SJSA1 (cell line): ENCODE measurements around the gene KDM2A. TPM values are rescaled to one million over a fixed set of nuclear protein-coding genes. Genes with fewer than 3 reads are reported as not detected.
A peak's percentile ranks its signal among the peaks of the same experiment; 100 is the strongest.

Experiments used
- DNase-seq, 2 experiments: peaks; one replicate each; pipeline ENCODE4 v3.0.0-alpha.2; 2015 to 2020; ENCODE audit warnings: low spot score in 2 of 2, low read depth in 1 of 2
- H3K27ac ChIP-seq: fragments of 250-450 bp; sonication (Bioruptor Pico); 2 replicates; pipeline ENCODE4 v1.5.1; 2020; ENCODE audit warnings: mild to moderate bottlenecking, moderate library complexity
- H3K27me3 ChIP-seq: fragments of 250-450 bp; sonication (Bioruptor Pico); replicated peaks from 2 replicates; pipeline ENCODE4 v1.5.1; 2020; ENCODE audit warnings: mild to moderate bottlenecking, moderate library complexity
- H3K36me3 ChIP-seq: fragments of 250-450 bp; sonication (Bioruptor Pico); 2 replicates; pipeline ENCODE4 v1.5.1; 2020; ENCODE audit warnings: mild to moderate bottlenecking
- H3K4me1 ChIP-seq: fragments of 250-450 bp; sonication (Bioruptor Pico); replicated peaks from 2 replicates; pipeline ENCODE4 v1.6.1; 2021; ENCODE audit warnings: mild to moderate bottlenecking
- H3K4me3 ChIP-seq: fragments of 250-450 bp; sonication (Bioruptor Pico); 2 replicates; pipeline ENCODE4 v1.5.1; 2020; ENCODE audit warnings: mild to moderate bottlenecking
- H3K9me3 ChIP-seq: fragments of 250-450 bp; sonication (Bioruptor Pico); replicated peaks from 2 replicates; pipeline ENCODE4 v1.5.1; 2020; ENCODE audit warnings: mild to moderate bottlenecking
- total RNA-seq: library from RNA; depleted of rRNA; stranded (reverse); fragments of >200 nt; shearing (Covaris generic); gene quantifications from 2 replicates; pipeline ENCODE4 v1.2.3, GENCODE V29; 2014

KDM2A gene
- total RNA-seq, 1 experiment from 2014 or later, result 41.2 TPM

GRCh38 chr11:67292671-67293070 lies 173.6 kb downstream of the KDM2A start:
- H3K9me3 ChIP-seq, result peaks cover 12% of the 10 kb centered on the region
- no peak overlapping the region for H3K4me3 ChIP-seq
- H3K27me3 ChIP-seq, result no peaks in the 10 kb centered on the region
- peaks cover 27% of the 10 kb centered on the region for H3K4me1 ChIP-seq
- no peak for DNase-seq
- no peak overlapping the region for H3K27ac ChIP-seq
- H3K36me3 ChIP-seq, result peaks cover 84% of the 10 kb centered on the region

GRCh38 chr11:67293090-67293489 lies 174.0 kb downstream of the KDM2A start:
- Histone ChIP-seq H3K4me3 (no peak overlapping the region), H3K36me3 (peaks cover 80% of the 10 kb centered on the region), H3K27me3 (no peaks in the 10 kb centered on the region), H3K9me3 (peaks cover 12% of the 10 kb centered on the region), H3K4me1 (peaks cover 23% of the 10 kb centered on the region), H3K27ac (no peak overlapping the region)
- DNase-seq, result no peak

- Histone ChIP-seq H3K27me3 (no peaks in the 10 kb centered on the region), H3K36me3 (peaks cover 89% of the 10 kb centered on the region), H3K4me1 (peaks cover 5% of the 10 kb centered on the region), H3K27ac (no peak overlapping the region), H3K4me3 (no peak overlapping the region), H3K9me3 (peaks cover 12% of the 10 kb centered on the region)
- no peak for DNase-seq
Measured at GRCh38 chr11:67295846-67296245, 176.8 kb downstream of the KDM2A start.

- no peak overlapping the region for H3K27ac ChIP-seq
- DNase-seq, result no peak
- peaks cover 12% of the 10 kb centered on the region for H3K9me3 ChIP-seq
- no peak overlapping the region for H3K4me3 ChIP-seq
- H3K4me1 ChIP-seq, result peaks cover 11% of the 10 kb centered on the region
- H3K27me3 ChIP-seq, result no peaks in the 10 kb centered on the region
- peaks cover 91% of the 10 kb centered on the region for H3K36me3 ChIP-seq
Measured at GRCh38 chr11:67298786-67299185, 179.7 kb downstream of the KDM2A start.

GRCh38 chr11:67299471-67300191 lies 180.6 kb downstream of the KDM2A start:
- H3K36me3 ChIP-seq, result peaks cover 84% of the 10 kb centered on the region
- peaks cover 12% of the 10 kb centered on the region for H3K9me3 ChIP-seq
- H3K27ac ChIP-seq, result no peak overlapping the region
- peaks cover 19% of the 10 kb centered on the region for H3K4me1 ChIP-seq
- H3K27me3 ChIP-seq, result no peaks in the 10 kb centered on the region
- no peak overlapping the region for H3K4me3 ChIP-seq
- DNase-seq, result no peak

GRCh38 chr11:67300256-67300755 lies 181.2 kb downstream of the KDM2A start:
- H3K9me3 ChIP-seq, result peaks cover 6% of the 10 kb centered on the region
- H3K27ac ChIP-seq, result no peak overlapping the region
- peaks cover 22% of the 10 kb centered on the region for H3K4me1 ChIP-seq
- no peaks in the 10 kb centered on the region for H3K27me3 ChIP-seq
- no peak overlapping the region for H3K4me3 ChIP-seq
- no peak for DNase-seq
- peaks cover 77% of the 10 kb centered on the region for H3K36me3 ChIP-seq

- Histone ChIP-seq H3K27me3 (no peaks in the 10 kb centered on the region), H3K9me3 (peaks cover under 1% of the 10 kb centered on the region), H3K4me1 (peaks cover 22% of the 10 kb centered on the region), H3K36me3 (peaks cover 72% of the 10 kb centered on the region), H3K4me3 (no peak overlapping the region), H3K27ac (no peak overlapping the region)
- DNase-seq, result no peak
Measured at GRCh38 chr11:67300756-67301312, 181.8 kb downstream of the KDM2A start.

GRCh38 chr11:67301313-67301921 lies 182.4 kb downstream of the KDM2A start:
- H3K4me3 ChIP-seq, result no peak overlapping the region
- no peaks in the 10 kb centered on the region for H3K27me3 ChIP-seq
- H3K36me3 ChIP-seq, result peaks cover 66% of the 10 kb centered on the region
- DNase-seq, result no peak
- H3K4me1 ChIP-seq, result peaks cover 22% of the 10 kb centered on the region
- no peak overlapping the region for H3K27ac ChIP-seq
- H3K9me3 ChIP-seq, result no peaks in the 10 kb centered on the region; the same call in 1 of the 2 replicates

GRCh38 chr11:67301951-67302516 lies 183.0 kb downstream of the KDM2A start:
- no peak for DNase-seq
- Histone ChIP-seq H3K27ac (no peak overlapping the region), H3K4me1 (peaks cover 22% of the 10 kb centered on the region), H3K9me3 (no peaks in the 10 kb centered on the region), H3K36me3 (peaks cover 65% of the 10 kb centered on the region), H3K27me3 (no peaks in the 10 kb centered on the region), H3K4me3 (no peak overlapping the region)

GRCh38 chr11:67302571-67303131 lies 183.6 kb downstream of the KDM2A start:
- Histone ChIP-seq H3K27ac (no peak overlapping the region), H3K9me3 (no peaks in the 10 kb centered on the region)
- no peak for DNase-seq

GRCh38 chr11:67303132-67303834 lies 184.2 kb downstream of the KDM2A start, which contains the start of gene SSH3:
TSS of gene SSH3 (plus strand) at chr11:67303530. CDS start at chr11:67303626, 96 bp downstream.
- no peaks in the 10 kb centered on the region for H3K27me3 ChIP-seq
- peak within 1 kb of the TSS; percentile 22 for H3K27ac ChIP-seq
- no peaks in the 10 kb centered on the region for H3K9me3 ChIP-seq
- H3K4me3 ChIP-seq, result peak within 1 kb of the TSS; percentile 89
- peaks cover 22% of the 10 kb centered on the region for H3K4me1 ChIP-seq
- peak in 1 of 2 experiments; percentile 87 for DNase-seq
- peaks cover 72% of the 10 kb centered on the region for H3K36me3 ChIP-seq

More at GRCh38 chr11:67302571-67303131, 183.6 kb downstream of the KDM2A start:
- no peaks in the 10 kb centered on the region for H3K27me3 ChIP-seq
- H3K4me3 ChIP-seq, result peak overlapping the region; percentile 89
- peaks cover 22% of the 10 kb centered on the region for H3K4me1 ChIP-seq
- H3K36me3 ChIP-seq, result peaks cover 69% of the 10 kb centered on the region

GRCh38 chr11:67303835-67304411 lies 184.9 kb downstream of the KDM2A start:
- peak overlapping the region; percentile 89 for H3K4me3 ChIP-seq
- no peaks in the 10 kb centered on the region for H3K27me3 ChIP-seq
- no peaks in the 10 kb centered on the region for H3K9me3 ChIP-seq
- DNase-seq, result peak in 1 of 2 experiments; percentile 43
- H3K36me3 ChIP-seq, result peaks cover 72% of the 10 kb centered on the region
- peak overlapping the region; percentile 22 for H3K27ac ChIP-seq
- peaks cover 22% of the 10 kb centered on the region for H3K4me1 ChIP-seq
